Hepatocyte (in vitro differentiated cells): ENCODE results near the gene PRDX6.

Experiments used
- EZH2 ChIP-seq: fragments of 200-600 bp; sonication (generic); IDR thresholded peaks from 2 replicates; pipeline ENCODE4 v1.6.1; 2016; ENCODE audit warnings: antibody characterized with exemption, mild to moderate bottlenecking, borderline replicate concordance
- EZH2phosphoT487 ChIP-seq: fragments of 200-600 bp; sonication (generic); IDR thresholded peaks from one replicate; pipeline ENCODE4 v1.6.1; 2018; ENCODE audit warnings: antibody characterized with exemption, mild to moderate bottlenecking, low read depth, moderate library complexity; ENCODE audit not compliant: unreplicated experiment, severe bottlenecking
- TF ChIP-seq, protein P1 (sequence below): fragments of 200-600 bp; sonication (generic); IDR thresholded peaks from 2 replicates; pipeline ENCODE4 v1.5.1; 2016; ENCODE audit warnings: antibody characterized with exemption, mild to moderate bottlenecking; ENCODE audit not compliant: poor library complexity

DNA sequence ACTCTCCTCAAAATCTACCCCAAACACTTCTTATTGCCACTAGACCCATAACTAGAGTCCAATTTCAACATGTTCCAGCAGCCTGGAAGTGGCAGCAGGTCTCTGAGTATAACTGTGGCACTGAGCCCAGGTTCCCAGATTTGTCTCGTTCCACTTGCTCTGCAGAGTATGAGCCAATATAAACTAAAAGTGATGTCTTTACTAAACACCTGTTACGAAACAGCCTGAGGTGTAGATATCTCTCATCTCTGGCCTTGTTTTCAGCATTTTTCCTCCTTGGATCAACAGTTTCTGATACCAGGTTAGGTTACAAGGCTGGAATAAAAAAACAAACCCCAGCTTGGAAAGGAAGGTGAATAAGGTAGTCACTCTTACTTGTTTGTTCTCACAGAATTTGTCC lies 25.2 kb upstream of the PRDX6 start:
- TF ChIP-seq, protein P1, sequence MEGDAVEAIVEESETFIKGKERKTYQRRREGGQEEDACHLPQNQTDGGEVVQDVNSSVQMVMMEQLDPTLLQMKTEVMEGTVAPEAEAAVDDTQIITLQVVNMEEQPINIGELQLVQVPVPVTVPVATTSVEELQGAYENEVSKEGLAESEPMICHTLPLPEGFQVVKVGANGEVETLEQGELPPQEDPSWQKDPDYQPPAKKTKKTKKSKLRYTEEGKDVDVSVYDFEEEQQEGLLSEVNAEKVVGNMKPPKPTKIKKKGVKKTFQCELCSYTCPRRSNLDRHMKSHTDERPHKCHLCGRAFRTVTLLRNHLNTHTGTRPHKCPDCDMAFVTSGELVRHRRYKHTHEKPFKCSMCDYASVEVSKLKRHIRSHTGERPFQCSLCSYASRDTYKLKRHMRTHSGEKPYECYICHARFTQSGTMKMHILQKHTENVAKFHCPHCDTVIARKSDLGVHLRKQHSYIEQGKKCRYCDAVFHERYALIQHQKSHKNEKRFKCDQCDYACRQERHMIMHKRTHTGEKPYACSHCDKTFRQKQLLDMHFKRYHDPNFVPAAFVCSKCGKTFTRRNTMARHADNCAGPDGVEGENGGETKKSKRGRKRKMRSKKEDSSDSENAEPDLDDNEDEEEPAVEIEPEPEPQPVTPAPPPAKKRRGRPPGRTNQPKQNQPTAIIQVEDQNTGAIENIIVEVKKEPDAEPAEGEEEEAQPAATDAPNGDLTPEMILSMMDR: no peak
- TF ChIP-seq EZH2 (no peak), EZH2phosphoT487 (no peak)
